Right lobe of liver (tissue), 6 donors: ENCODE measurements around the gene ARFGAP3. TPM values are rescaled to one million over a fixed set of nuclear protein-coding genes. Genes with fewer than 3 reads are reported as not detected.

Experiments
- ATAC-seq, 4 donors: fragments of 200-7000 bp; cut with Tn5 transposase; one replicate each; pipeline ENCODE4 v1.9.1; 2020; ENCODE audit warnings: mild to moderate bottlenecking in 4 of 4, moderate library complexity in 4 of 4
- DNase-seq, 3 donors: peaks; one replicate each; pipeline ENCODE4 v3.0.0-alpha.2; 2020
- H3K27ac ChIP-seq, 3 donors: fragments of 200-600 bp; one replicate each; pipeline ENCODE4 v1.8.0; 2022
- H3K27me3 ChIP-seq, 2 donors: fragments of 200-600 bp; one replicate each; pipeline ENCODE4 v1.8.0; 2022
- H3K36me3 ChIP-seq, 4 donors: fragments of 200-600 bp; sonication (generic) in 1 of 4; one replicate each; pipeline versions ENCODE4 v1.5.1 to v1.8.0; 2017 to 2022; ENCODE audit warnings: control low read depth in 1 of 4
- H3K4me1 ChIP-seq, 4 donors: fragments of 200-600 bp; sonication (generic) in 1 of 4; one replicate each; pipeline versions ENCODE4 v1.5.1 to v1.8.0; 2017 to 2022; ENCODE audit warnings: control low read depth in 1 of 4
- H3K4me3 ChIP-seq, 3 donors: fragments of 200-600 bp; one replicate each; pipeline ENCODE4 v1.8.0; 2022
- H3K9me3 ChIP-seq, 4 donors: fragments of 200-600 bp; sonication (generic) in 1 of 4; one replicate each; pipeline versions ENCODE4 v1.5.1 to v1.8.0; 2017 to 2022; ENCODE audit warnings: control low read depth in 1 of 4
- POLR2A ChIP-seq: fragments of 450-650 bp; IDR thresholded peaks from one replicate; pipeline ENCODE4 v1.6.1; 2017; ENCODE audit warnings: antibody characterized with exemption, mild to moderate bottlenecking
- WGBS: methylation state at CpG from one replicate; pipeline ENCODE4 v1.1.6; 2018; ENCODE audit warnings: low coverage, low lambda C conversion rate; ENCODE audit not compliant: insufficient coverage; ENCODE audit errors: missing lambda C conversion rate; 5-methylcytosine and 5-hydroxymethylcytosine counted together
- intact Hi-C, 2 donors: fragments of 100-400 bp; cut with DNase I; formaldehyde crosslinking; loops; one replicate each; pipeline versions ENCODE4 v1.11.2 to v1.14.1; 2022
- total RNA-seq, 6 experiments: library from RNA; depleted of rRNA in 2 of 6; stranded (reverse); fragments of >200 nt in 2 of 6; fragmentation: NEBNext Ultra II Directional in 3 of 6; extraction: Animal tissue kit (Norgen Biotek cat#: 25700) in 3 of 6; gene quantifications; one replicate each; pipeline versions ENCODE4 v1.1.0 to v1.2.4, GENCODE V29; 2016 to 2023
- TF ChIP-seq, protein P1 (sequence below), 4 donors: fragments of 200-600 bp in 3 of 4; fragments of 450-650 bp in 1 of 4; IDR thresholded peaks; one replicate each; pipeline versions ENCODE4 v1.5.1 to v1.8.0; 2016 to 2022; ENCODE audit warnings: antibody characterized with exemption in 4 of 4, mild to moderate bottlenecking in 2 of 4
- donor health status: DM: no; HTN: yes; CAD: no.
- donor health status: DM: no; HTN: no; CAD: no.
- donor health status: DM: no; HTN: no; CAD: no.
- donor health status: DM: no; HTN: yes; CAD: no.
- donor health status: DM: no; HTN: yes; CAD: no.

Gene ARFGAP3
- total RNA-seq, 6 experiments from 2014 or later = 19.8 to 48.4 (median 30.4) TPM

DNA sequence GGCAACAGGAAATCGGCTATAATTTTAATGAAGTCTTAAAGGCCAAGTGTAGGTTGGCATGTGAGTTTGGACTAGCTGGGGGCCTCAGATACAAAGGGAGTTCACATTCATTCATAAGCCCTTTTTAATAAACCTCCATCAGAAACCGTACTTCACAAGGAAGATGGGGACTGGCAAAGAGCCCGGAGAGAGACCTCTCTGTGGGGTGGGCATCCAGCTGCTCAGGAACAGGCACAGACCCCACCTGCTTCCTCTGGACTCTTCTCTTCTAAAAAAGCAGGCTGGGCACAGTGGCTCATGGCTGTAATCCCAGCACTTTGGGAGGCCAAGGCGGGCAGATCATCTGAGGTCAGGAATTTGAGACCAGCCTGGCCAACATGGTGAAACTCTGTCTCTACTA lies 3.9 kb upstream of the ARFGAP3 start:
- H3K27ac ChIP-seq = no peak overlapping the region
- no peak overlapping the region for H3K4me3 ChIP-seq
- TF ChIP-seq, protein P1, sequence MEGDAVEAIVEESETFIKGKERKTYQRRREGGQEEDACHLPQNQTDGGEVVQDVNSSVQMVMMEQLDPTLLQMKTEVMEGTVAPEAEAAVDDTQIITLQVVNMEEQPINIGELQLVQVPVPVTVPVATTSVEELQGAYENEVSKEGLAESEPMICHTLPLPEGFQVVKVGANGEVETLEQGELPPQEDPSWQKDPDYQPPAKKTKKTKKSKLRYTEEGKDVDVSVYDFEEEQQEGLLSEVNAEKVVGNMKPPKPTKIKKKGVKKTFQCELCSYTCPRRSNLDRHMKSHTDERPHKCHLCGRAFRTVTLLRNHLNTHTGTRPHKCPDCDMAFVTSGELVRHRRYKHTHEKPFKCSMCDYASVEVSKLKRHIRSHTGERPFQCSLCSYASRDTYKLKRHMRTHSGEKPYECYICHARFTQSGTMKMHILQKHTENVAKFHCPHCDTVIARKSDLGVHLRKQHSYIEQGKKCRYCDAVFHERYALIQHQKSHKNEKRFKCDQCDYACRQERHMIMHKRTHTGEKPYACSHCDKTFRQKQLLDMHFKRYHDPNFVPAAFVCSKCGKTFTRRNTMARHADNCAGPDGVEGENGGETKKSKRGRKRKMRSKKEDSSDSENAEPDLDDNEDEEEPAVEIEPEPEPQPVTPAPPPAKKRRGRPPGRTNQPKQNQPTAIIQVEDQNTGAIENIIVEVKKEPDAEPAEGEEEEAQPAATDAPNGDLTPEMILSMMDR (IDR thresholded peaks at IDR 0.05) = no peak
- TF ChIP-seq POLR2A = no peak
- DNase-seq (no peak), ATAC-seq (no peak)
- H3K9me3 ChIP-seq = no peaks in the 10 kb centered on the region
- H3K27me3 ChIP-seq = no peaks in the 10 kb centered on the region
- no peaks in the 10 kb centered on the region for H3K36me3 ChIP-seq
- intact Hi-C loops = loop anchor here in 1 of 2 donors (10.0 kb wide), 1 partner anchor 174 kb away; no protein-coding TSS in a partner anchor
- peaks cover 0 to 9% (median 4%) of the 10 kb centered on the region in 4 donors for H3K4me1 ChIP-seq
- 62% methylated on average over 4 of the region's 4 CpGs for WGBS

DNA sequence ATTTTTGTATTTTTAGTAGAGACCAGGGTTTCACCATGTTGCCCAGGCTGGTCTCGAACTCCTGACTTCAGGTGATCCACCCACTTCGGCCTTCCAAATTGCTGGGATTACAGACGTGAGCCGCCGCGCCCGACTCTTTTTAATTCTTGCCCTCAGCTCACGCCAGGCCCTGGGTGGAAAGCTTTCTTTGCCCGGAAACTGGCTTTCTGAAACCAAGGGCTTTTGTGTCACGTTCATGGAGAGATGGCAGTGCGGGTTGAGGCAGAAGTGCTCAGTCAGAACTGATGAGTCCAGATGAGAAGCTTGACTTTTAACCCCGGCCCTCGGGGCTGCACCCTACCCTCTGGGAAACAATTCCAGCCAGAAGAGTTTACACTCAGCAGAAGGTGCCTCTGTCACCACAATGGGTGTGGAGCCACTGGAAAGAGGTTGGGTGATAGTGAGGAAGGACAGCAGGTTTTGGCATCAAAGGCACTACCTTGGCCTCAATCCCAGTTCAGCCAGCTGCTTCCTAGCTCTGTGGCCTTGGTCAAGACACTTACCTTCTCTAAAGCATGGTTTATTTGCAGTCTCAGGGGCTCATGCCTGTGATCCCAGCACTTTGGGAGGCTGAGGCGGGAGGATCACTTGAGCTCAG lies 890 bp upstream of the ARFGAP3 start:
- peak; percentile 1 to 45 (median 25) for ATAC-seq
- peak overlapping the region; percentile 35 to 90 (median 87) for H3K4me3 ChIP-seq
- H3K9me3 ChIP-seq = no peaks in the 10 kb centered on the region
- H3K27me3 ChIP-seq = no peaks in the 10 kb centered on the region
- 88% methylated on average over 14 of the region's 14 CpGs for WGBS
- TF ChIP-seq POLR2A = no peak
- TF ChIP-seq, protein P1 (IDR thresholded peaks at IDR 0.05) = no peak
- H3K36me3 ChIP-seq = peaks cover 0 to 1% (median 0%) of the 10 kb centered on the region in 4 donors
- peaks cover 0 to 13% (median 4%) of the 10 kb centered on the region in 4 donors for H3K4me1 ChIP-seq
- intact Hi-C loops = no loop called here
- DNase-seq = peak in 2 of 3 donors; percentile 71 to 75
- peak overlapping the region; percentile 98 to 99 (median 99) for H3K27ac ChIP-seq

DNA sequence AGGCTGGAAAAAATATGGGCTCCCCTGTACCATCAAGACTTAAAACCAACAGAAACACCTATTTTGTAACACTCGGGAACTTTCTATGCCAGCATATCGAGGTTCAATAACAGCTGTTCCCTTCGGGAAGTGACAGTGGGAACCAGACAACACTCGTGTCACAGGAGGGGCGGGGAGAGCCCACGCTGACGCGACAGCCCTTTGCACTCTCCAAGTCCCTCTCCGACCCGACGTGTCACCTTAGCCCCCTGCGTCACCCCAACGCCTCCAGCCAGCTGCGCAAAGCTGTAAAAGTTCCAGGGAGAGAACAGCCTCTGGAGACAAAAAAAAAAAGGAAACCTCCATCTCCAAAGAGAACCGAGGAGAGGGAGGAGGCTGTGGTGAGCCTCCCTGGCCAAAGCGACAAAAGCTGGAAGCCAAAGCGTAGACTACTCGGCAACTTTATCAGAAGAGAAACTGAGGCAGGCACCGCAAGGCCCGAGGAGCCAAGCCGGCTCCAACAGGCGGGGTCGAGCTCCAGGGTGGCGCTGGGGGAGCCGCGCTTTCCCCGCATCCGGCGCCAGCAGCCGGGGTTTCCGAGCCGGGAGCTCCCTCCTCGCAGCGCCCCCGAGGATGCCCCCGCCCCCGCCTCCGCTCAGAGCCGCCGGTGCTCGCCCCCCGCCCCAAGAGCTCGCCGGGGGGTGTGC lies 751 bp downstream of the ARFGAP3 start:
- ATAC-seq (peak; percentile 45 to 70 (median 64)), DNase-seq (peak; percentile 74 to 84 (median 81))
- Histone ChIP-seq H3K9me3 (no peaks in the 10 kb centered on the region), H3K27me3 (no peaks in the 10 kb centered on the region), H3K27ac (peak overlapping the region; percentile 98 to 99 (median 99)), H3K4me1 (peaks cover 0 to 13% (median 4%) of the 10 kb centered on the region in 4 donors), H3K36me3 (peaks cover 0 to 1% (median 0%) of the 10 kb centered on the region in 4 donors), H3K4me3 (peak overlapping the region; percentile 87 to 94 (median 90))
- intact Hi-C loops = no loop called here
- 3% methylated on average over 13 of the region's 44 CpGs for WGBS
- TF ChIP-seq, protein P1 (IDR thresholded peaks at IDR 0.05) = no peak
- TF ChIP-seq POLR2A = peak; percentile 48

DNA sequence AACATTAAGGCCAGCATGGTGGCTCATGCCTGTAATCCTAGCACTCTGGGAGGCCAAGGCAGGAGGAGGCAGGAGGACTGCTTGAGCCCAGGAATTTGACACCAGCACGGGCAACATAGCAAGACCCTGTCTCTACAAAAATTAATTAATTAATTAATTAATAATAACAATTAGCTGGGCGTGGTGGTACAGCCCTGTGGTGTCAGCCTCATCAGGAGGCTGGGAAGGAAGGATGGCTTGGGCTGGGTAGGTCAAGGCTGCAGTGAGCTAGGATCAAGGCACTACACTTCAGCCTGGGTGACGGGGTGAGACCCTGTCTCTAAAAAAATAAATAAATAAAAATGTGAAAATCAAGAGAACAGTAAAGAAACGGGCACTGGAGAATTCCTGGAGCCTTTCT lies 1.4 kb downstream of the ARFGAP3 start:
- H3K27ac ChIP-seq = peak overlapping the region; percentile 98 to 99 (median 99)
- H3K27me3 ChIP-seq = no peaks in the 10 kb centered on the region
- ATAC-seq = no peak
- intact Hi-C loops = no loop called here
- TF ChIP-seq, protein P1 (IDR thresholded peaks at IDR 0.05) = no peak
- TF ChIP-seq POLR2A = no peak
- 47% methylated on average over 4 of the region's 4 CpGs for WGBS
- peaks cover 0 to 13% (median 4%) of the 10 kb centered on the region in 4 donors for H3K4me1 ChIP-seq
- no peak for DNase-seq
- H3K36me3 ChIP-seq = peaks cover 0 to 1% (median 0%) of the 10 kb centered on the region in 4 donors
- H3K4me3 ChIP-seq = peak overlapping the region; percentile 87 to 94 (median 90)
- no peaks in the 10 kb centered on the region for H3K9me3 ChIP-seq
